HG03108 (cell line): ENCODE data around the gene TMEM183A.

ENCODE experiments used
- ATAC-seq: cut with Tn5 transposase; IDR thresholded peaks from one replicate; pipeline ENCODE4 v1.9.1; 2021; ENCODE audit warnings: moderate library complexity; ENCODE audit not compliant: unreplicated experiment

TMEM183A gene, protein sequence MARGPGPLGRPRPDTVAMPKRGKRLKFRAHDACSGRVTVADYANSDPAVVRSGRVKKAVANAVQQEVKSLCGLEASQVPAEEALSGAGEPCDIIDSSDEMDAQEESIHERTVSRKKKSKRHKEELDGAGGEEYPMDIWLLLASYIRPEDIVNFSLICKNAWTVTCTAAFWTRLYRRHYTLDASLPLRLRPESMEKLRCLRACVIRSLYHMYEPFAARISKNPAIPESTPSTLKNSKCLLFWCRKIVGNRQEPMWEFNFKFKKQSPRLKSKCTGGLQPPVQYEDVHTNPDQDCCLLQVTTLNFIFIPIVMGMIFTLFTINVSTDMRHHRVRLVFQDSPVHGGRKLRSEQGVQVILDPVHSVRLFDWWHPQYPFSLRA

GRCh38 chr1:203006948-203007871 is at the start of gene TMEM183A:
Gene TMEM183A (plus strand): TSS chr1:203007374. CDS start chr1:203007466, 92 bp downstream.
- peak; percentile 92 for ATAC-seq

GRCh38 chr1:202957733-202958543 is 49.2 kb upstream of the TMEM183A start, which contains the start of gene ADIPOR1:
Gene ADIPOR1 (minus strand): TSS chr1:202958312. CDS start chr1:202951070, 7,242 bp downstream.
- peak; percentile 99 for ATAC-seq

GRCh38 chr1:202958544-202959275 is 48.5 kb upstream of the TMEM183A start:
- no peak for ATAC-seq

GRCh38 chr1:202959276-202959620 is 47.9 kb upstream of the TMEM183A start:
- no peak for ATAC-seq

- no peak for ATAC-seq
These were observed 45.8 kb upstream of the TMEM183A start for GRCh38 chr1:202961220-202961880.

DNA sequence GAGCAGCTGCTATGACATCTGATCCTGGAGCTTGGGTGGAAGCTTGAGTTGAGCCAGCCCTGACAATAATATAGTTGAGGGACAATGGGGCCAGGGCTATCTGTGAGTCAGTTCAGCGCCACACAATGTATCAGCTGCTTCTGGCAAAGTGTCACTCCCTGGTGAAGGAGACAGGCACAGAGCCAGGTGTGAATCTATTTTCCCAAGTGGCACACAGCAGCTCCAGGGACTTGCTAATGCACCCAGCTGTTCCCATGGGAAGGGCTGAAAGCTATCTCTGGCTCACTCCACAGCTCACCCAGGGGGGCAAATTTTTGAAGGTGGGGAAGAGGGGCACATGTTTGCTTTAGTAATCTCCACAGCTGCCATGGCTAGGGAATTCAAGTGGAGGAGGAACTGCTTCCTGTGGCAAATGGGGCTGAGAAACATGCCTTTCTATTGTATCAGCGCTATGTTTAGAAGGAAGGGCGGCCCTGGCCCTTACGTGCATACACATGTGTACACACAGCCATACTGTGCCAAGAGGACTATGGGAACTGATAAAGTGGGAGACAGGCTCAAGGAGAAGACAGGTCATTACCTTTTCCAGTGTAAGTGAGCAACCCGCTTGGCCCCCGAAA is 42.3 kb upstream of the TMEM183A start:
- no peak for ATAC-seq

GRCh38 chr1:202965422-202965821 is 41.8 kb upstream of the TMEM183A start:
- no peak for ATAC-seq

GRCh38 chr1:202966006-202966898 is 40.9 kb upstream of the TMEM183A start:
- no peak for ATAC-seq

DNA sequence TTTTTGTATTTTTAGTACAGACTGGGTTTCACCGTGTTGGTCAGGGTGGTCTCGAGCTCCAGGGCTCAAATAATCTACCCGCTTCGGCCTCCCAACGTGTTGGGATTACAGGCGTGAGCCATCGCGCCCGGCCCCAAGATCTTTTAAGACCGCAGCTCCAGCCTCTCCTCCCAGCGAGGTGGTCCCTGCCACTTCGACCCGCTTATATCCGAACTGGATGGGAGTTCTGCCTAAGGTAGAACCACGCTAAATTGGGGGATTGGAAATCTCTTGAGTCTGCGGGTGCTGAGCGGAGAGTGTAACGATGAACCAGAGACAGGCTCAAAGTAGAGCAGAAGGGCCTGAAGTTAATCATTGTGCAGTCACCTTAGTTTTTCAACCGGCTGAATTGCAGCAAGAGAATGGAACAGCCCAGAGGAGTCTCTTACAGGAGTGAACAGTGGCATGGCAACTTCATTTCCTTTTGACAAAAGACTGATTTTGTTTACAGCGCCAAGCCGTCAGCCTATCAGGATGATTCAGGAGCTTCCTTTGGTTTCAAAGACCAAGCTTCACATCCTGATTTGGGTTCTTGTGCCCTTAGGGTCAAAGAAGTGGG is 39.4 kb upstream of the TMEM183A start:
- no peak for ATAC-seq

DNA sequence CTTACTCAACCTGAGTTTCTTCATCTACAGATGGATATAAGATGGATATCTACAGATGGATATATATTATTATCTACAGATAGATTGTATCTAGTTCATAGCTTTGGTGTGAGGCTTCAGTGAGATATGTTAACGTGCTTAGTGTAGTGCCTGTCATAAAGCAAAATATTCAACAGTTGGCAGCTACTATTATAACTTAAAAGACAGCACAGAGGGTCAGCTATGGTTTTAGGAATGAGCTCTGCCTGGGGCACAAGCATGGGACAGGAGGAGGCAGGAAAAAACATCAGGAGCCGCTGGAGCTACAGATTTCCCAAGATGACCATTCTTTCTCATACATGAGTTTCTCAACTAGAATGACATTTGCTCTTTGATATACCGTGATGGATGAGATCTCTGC is 38.8 kb upstream of the TMEM183A start:
- no peak for ATAC-seq

GRCh38 chr1:202968895-202969295 is 38.3 kb upstream of the TMEM183A start:
- peak; percentile 42 for ATAC-seq

DNA sequence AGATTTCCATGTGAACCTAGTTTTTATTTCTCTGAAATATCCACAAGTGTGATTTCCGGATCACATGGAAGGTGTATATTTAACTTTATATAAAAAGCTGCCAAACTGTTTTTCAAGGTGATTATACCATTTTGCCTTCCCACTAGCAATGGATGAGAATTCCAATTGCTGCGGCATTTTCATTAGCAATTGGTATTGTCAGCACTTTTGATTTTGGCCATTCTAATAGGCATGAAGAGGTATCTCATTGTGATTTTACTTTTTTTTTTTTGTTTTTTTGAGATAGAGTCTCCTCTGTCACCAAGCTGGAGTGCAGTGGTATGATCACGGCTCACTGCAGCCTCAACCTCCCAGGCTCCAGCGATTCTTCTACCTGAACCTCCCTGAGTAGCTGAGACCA is 35.1 kb upstream of the TMEM183A start:
- no peak for ATAC-seq

GRCh38 chr1:202974856-202975255 is 32.3 kb upstream of the TMEM183A start:
- ATAC-seq = no peak

- no peak for ATAC-seq
These were observed 30.5 kb upstream of the TMEM183A start for GRCh38 chr1:202976633-202977032.

GRCh38 chr1:202979459-202979858 is 27.7 kb upstream of the TMEM183A start:
- no peak for ATAC-seq

GRCh38 chr1:202981939-202982338 is 25.2 kb upstream of the TMEM183A start:
- no peak for ATAC-seq

- no peak for ATAC-seq
These were observed 24.3 kb upstream of the TMEM183A start for GRCh38 chr1:202982715-202983430.
